Ureter (tissue), 1 donor: ENCODE data around the gene LIX1L. TPM values are rescaled to one million over a fixed set of nuclear protein-coding genes. Genes with fewer than 3 reads are reported as not detected.

Experiments used
- DNase-seq: peaks from one replicate; pipeline ENCODE4 v3.0.0-alpha.2; 2020; ENCODE audit warnings: low spot score
- total RNA-seq: library from RNA; stranded (reverse); gene quantifications from one replicate; pipeline ENCODE4 v1.2.4, GENCODE V29; 2023
- donor health status: DM: yes; HTN: yes; CAD: no.

The LIX1L gene
- total RNA-seq, 1 donor from 2014 or later = 24.7 TPM

- DNase-seq = no peak
Measured at GRCh38 chr1:145985502-145986439, 28.0 kb upstream of the LIX1L start.

GRCh38 chr1:145985129-145985501 is 27.3 kb upstream of the LIX1L start:
- no peak for DNase-seq

GRCh38 chr1:145983960-145984830 is 26.4 kb upstream of the LIX1L start:
- no peak for DNase-seq

- no peak for DNase-seq
Measured at GRCh38 chr1:145983206-145983675, 25.4 kb upstream of the LIX1L start.

GRCh38 chr1:145982010-145982723 is 24.4 kb upstream of the LIX1L start:
- DNase-seq = no peak

- DNase-seq = no peak
Measured at GRCh38 chr1:145980457-145980994, 22.7 kb upstream of the LIX1L start.

GRCh38 chr1:145979746-145980456 is 22.1 kb upstream of the LIX1L start:
- no peak for DNase-seq

- peak; percentile 95 for DNase-seq
Measured at GRCh38 chr1:145978854-145979745, 21.3 kb upstream of the LIX1L start.

GRCh38 chr1:145978471-145978853 is 20.6 kb upstream of the LIX1L start:
- DNase-seq = no peak

GRCh38 chr1:145977486-145978470 is 20.0 kb upstream of the LIX1L start:
- no peak for DNase-seq

GRCh38 chr1:145977016-145977415 is 19.2 kb upstream of the LIX1L start:
- DNase-seq = no peak

- DNase-seq = no peak
Measured at GRCh38 chr1:145975216-145975615, 17.4 kb upstream of the LIX1L start.

- DNase-seq = no peak
Measured at GRCh38 chr1:145974721-145975120, 16.9 kb upstream of the LIX1L start.

GRCh38 chr1:145972580-145972979 is 14.8 kb upstream of the LIX1L start:
- no peak for DNase-seq

- no peak for DNase-seq
Measured at GRCh38 chr1:145967288-145967687, 9.5 kb upstream of the LIX1L start.

- DNase-seq = no peak
Measured at GRCh38 chr1:145965119-145965744, 7.4 kb upstream of the LIX1L start.

- peak; percentile 96 for DNase-seq
Measured at GRCh38 chr1:145964328-145965118, 6.7 kb upstream of the LIX1L start, which contains the start of the genes ANKRD34A and POLR3GL. Gene ANKRD34A, minus strand, starts transcription at chr1:145964575. Its CDS starts 2,816 bp downstream, at chr1:145961759. Gene POLR3GL, plus strand, starts transcription at chr1:145964690. Its CDS starts 10,176 bp downstream, at chr1:145974866.
